Mucosa of rectum (tissue), 2 donors: Measurements from ENCODE around the gene RASA4B.
A peak's percentile ranks its signal among the peaks of the same experiment; 100 is the strongest.
"Not testable (repeated sequence)": the region's sequence is repeated elsewhere in the genome, so short reads cannot be mapped to it uniquely, and the experiment has no call there.

Experiments used
- H3K27ac ChIP-seq, 2 donors: one replicate each; pipeline ENCODE4 v1.7.0; 2013; ENCODE audit warnings: inconsistent platforms in 2 of 2, low read depth in 2 of 2, low read length in 2 of 2
- H3K27me3 ChIP-seq, 2 donors: one replicate each; pipeline ENCODE4 v1.7.0; 2013; ENCODE audit warnings: low read length in 2 of 2; ENCODE audit not compliant: control insufficient read depth in 2 of 2, insufficient read depth in 2 of 2
- H3K36me3 ChIP-seq, 2 donors: one replicate each; pipeline ENCODE4 v1.7.0; 2013; ENCODE audit warnings: low read length in 2 of 2; ENCODE audit not compliant: control insufficient read depth in 2 of 2, insufficient read depth in 2 of 2
- H3K4me1 ChIP-seq, 2 donors: one replicate each; pipeline ENCODE4 v1.7.0; 2013; ENCODE audit warnings: low read length in 2 of 2, mild to moderate bottlenecking in 1 of 2; ENCODE audit not compliant: control insufficient read depth in 2 of 2, insufficient read depth in 2 of 2
- H3K4me3 ChIP-seq, 2 donors: one replicate each; pipeline ENCODE4 v1.7.0; 2013; ENCODE audit warnings: low read length in 2 of 2
- H3K9ac ChIP-seq, 2 donors: one replicate each; pipeline ENCODE4 v1.7.0; 2013; ENCODE audit warnings: low read length in 2 of 2, low read depth in 1 of 2, mild to moderate bottlenecking in 1 of 2
- H3K9me3 ChIP-seq, 2 donors: one replicate each; pipeline ENCODE4 v1.7.0; 2013; ENCODE audit warnings: low read length in 2 of 2; ENCODE audit not compliant: control insufficient read depth in 2 of 2
- donor health status: healthy.
- donor health status: Normal muscosa, but diverticular disease.

Gene RASA4B

DNA sequence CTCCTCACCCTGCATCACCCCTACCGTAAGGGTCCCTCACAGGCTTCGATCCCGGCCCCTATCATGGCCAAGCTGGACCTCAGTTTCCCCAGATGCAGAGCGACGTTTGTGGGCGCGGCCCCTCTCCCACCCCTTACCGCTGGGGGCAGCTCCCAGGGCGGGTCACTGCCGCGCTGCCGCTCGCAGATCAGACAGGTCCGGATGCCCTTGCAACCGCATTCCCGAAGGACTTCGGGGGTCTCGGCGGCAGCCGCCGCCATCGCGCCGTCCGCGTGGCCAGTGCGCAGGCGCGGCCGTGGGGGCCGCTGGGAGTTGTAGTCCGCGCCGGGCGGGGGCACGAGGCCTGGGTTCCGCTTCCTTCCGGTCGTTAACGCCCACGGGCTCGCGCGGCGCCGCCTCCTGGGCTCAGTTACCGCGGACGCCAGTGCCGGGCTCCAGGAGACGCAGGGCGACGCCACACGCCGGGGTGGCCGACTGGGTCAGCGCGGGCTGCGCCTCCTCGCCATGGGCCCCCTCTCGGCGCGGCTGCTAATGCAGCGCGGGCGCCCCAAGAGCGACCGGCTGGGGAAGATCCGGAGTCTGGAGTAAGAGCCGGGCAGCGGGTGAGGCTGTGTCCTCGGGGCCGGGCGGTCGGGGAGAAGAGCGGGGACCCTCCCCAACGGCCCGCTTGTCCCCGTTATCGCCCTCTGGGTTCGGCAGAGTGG is 52.8 kb downstream of the RASA4B start, which contains the start of the genes ALKBH4 and LRWD1:
TSS of gene ALKBH4 (minus strand) at position 287 of the 704 bp plus-strand sequence. CDS start at position 260, 27 bp downstream.
TSS of gene LRWD1 (plus strand) at position 408 of the 704 bp plus-strand sequence. CDS start at position 505, 97 bp downstream.
- Histone ChIP-seq H3K4me1 (peaks cover 14 to 16% of the 10 kb centered on the region in 2 donors), H3K4me3 (peak within 1 kb of the TSS; percentile 84 to 99), H3K27ac (peak within 1 kb of the TSS in 1 of 2 donors; percentile 67), H3K9ac (peak within 1 kb of the TSS; percentile 96 to 97), H3K36me3 (peaks cover 2 to 3% of the 10 kb centered on the region in 2 donors), H3K27me3 (no peaks in the 10 kb centered on the region), H3K9me3 (no peaks in the 10 kb centered on the region)

DNA sequence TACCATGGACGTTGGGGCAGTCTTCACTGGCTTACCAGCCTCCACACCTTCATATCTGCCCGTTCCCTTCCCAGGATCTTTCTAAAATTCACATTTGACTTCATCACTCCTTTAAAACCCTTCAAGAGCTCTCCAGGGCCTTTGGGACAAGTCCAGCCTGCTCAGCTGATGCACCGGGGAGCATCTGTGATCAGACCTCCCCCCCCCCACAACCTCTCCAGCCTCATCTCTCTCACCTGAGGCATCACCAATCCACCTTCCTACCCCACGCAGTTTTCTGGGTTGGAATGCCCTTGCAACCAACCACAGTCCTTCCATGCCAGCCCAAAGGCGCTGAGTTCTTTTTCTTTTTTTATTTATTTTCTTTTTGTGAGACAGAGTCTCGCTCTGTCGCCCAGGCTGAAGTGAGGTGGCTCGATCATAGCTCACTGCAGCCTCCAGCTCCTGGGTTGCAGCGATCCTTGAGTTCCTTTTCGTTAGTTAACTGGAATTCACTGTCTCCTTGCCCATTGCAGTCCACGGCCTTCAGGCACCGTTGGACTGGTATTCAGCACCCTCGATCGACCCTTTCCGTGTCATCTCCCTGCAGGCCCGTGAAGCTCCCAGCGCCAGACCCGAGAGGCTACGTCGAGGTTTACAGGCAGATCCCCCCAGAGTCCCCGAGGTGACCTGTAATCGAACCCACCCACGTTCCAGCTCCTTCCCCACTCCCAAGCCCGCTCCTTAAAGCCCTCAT is 53.6 kb downstream of the RASA4B start:
- Histone ChIP-seq H3K9me3 (no peaks in the 10 kb centered on the region), H3K36me3 (peaks cover 8% of the 10 kb centered on the region in 2 donors), H3K4me1 (peaks cover 14% of the 10 kb centered on the region in 2 donors), H3K9ac (peak overlapping the region; percentile 96 to 97), H3K27ac (peak overlapping the region in 1 of 2 donors; percentile 67), H3K27me3 (no peaks in the 10 kb centered on the region), H3K4me3 (peak overlapping the region; percentile 84 to 99)

DNA sequence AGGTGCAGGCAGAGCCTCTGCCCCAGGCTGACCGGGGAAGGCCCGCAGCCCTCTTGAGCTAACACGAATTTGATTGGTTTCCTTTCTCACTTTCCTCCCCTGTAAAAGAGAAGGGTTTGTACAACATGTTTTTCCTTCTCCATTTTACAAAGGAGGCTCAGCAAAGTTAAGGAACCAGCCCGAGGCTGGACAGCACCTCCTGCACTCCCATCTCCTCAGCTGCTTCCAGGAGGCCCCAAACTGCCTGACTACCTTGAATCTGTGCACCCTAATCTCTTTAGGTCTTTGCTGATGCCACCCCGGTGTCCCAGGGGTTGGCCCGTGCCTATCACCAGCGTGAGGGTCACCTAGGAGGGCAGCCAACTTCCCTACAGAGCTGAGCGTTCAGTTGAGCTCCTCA is 57.1 kb downstream of the RASA4B start:
- H3K27me3 ChIP-seq = no peaks in the 10 kb centered on the region
- H3K4me1 ChIP-seq = peaks cover 6 to 8% of the 10 kb centered on the region in 2 donors
- H3K36me3 ChIP-seq = peaks cover 9 to 23% of the 10 kb centered on the region in 2 donors
- H3K9me3 ChIP-seq = no peaks in the 10 kb centered on the region
- no peak overlapping the region for H3K27ac ChIP-seq
- no peak overlapping the region for H3K9ac ChIP-seq
- H3K4me3 ChIP-seq = no peak overlapping the region

DNA sequence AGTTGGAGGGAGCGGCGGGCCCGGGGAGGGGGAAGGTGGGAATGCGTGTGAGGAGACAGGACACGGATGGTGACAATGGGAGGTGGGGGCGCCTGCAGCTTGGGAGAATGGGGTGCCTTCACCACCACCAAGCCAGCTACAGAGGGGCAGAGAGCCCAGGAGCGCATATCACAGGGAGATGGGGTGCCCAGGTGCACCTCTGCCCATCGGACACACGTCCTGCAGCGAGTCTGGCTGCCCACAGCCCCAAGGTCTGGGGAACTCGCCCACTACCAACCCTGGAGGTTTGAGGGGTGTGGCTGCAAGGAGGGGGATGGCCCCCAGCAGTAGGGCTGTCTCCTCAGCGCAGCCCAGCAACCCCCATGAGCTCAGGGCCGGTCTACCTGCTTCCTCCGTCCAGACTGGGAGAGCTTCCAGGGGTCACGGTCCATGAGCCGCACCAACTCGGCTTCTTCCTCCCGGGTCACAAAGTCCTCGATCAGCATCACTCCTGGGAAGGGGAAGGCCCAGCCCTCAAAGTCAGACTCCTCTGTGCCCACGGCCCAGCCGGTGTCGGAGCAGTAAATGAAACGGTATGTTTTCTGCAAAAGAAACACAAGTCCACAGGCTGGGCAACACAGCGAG is 58.2 kb downstream of the RASA4B start:
- no peak overlapping the region for H3K4me3 ChIP-seq
- peaks cover 5 to 7% of the 10 kb centered on the region in 2 donors for H3K4me1 ChIP-seq
- no peaks in the 10 kb centered on the region for H3K9me3 ChIP-seq
- no peaks in the 10 kb centered on the region for H3K27me3 ChIP-seq
- H3K36me3 ChIP-seq = peaks cover 9 to 23% of the 10 kb centered on the region in 2 donors
- no peak overlapping the region for H3K27ac ChIP-seq
- no peak overlapping the region for H3K9ac ChIP-seq

DNA sequence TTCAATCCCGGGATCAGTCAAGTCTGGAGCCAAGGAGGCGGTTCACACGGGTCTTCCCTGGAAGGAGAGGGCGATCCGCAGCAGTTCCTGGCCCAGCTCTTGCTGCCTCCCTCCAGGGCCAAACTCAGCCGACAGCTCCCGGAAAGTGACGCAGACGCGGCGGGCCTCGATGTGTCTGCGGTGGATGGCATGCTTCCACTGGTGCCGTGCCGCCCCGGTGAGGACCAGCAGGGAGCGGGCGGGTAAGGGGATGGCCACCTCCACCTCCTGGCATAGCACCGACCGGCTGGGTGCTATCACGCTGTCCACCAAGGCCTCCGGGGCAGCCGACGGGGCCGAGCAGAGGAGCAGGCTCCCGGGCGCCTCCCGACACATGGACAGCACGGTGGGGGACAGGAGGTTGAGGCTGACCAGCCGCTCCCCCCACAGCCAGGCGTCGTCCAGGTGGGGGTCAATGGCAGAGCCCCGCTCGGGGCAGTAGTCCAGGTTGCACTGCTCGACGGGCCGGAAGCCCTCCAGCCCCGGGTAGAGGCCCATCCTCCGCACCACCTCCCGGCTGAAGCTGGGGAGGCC is 60.1 kb downstream of the RASA4B start:
- no peaks in the 10 kb centered on the region for H3K4me1 ChIP-seq
- H3K36me3 ChIP-seq = peaks cover 9 to 23% of the 10 kb centered on the region in 2 donors
- H3K27me3 ChIP-seq = no peaks in the 10 kb centered on the region
- H3K9me3 ChIP-seq = no peaks in the 10 kb centered on the region
- no peak overlapping the region for H3K4me3 ChIP-seq
- H3K27ac ChIP-seq = no peak overlapping the region
- H3K9ac ChIP-seq = no peak overlapping the region

DNA sequence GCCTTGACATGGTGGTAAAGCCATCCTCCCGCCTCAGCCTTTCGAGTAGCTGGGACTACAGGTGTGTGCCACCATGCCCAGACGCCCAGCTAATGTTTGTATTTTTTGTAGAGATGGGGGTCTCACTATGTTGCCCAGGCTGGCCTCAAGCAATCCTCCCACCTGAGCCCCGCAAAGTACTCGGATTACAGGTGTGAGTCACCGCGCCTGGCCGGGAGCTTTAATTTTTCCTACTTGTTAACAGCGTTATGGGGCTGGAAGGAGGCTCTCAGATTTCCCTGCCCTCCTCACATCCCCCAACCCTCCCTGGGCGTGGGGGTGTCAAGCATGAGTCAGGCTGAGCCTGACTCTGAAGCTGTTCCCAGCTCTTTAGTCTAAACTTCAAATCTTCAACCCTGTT is 61.2 kb downstream of the RASA4B start:
- H3K9ac ChIP-seq = no peak overlapping the region
- H3K27ac ChIP-seq = no peak overlapping the region
- no peaks in the 10 kb centered on the region for H3K27me3 ChIP-seq
- H3K4me3 ChIP-seq = no peak overlapping the region
- H3K4me1 ChIP-seq = no peaks in the 10 kb centered on the region
- no peaks in the 10 kb centered on the region for H3K9me3 ChIP-seq
- H3K36me3 ChIP-seq = peaks cover 9 to 23% of the 10 kb centered on the region in 2 donors

DNA sequence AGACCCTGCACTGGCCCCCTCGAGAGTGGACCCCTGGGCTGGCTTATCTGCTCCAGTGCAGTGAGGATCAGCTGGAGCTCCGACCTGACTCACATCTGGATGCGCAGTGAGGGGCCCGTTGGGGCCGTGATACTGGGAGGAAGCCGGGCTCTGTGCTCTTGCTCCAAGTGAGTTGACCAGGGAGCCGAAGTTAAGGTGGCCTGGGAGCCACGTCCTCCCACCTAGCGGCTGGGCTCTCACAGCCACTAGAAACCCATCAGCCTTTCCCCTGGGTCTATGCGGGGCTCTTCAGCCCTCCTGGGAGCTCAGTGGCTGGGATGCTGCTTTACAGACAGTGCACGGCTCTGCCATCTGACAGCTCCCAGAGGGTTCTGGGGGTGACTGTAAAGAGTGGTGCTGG is 62.0 kb downstream of the RASA4B start:
- no peak overlapping the region for H3K27ac ChIP-seq
- H3K4me1 ChIP-seq = no peaks in the 10 kb centered on the region
- no peak overlapping the region for H3K9ac ChIP-seq
- peaks cover 9 to 23% of the 10 kb centered on the region in 2 donors for H3K36me3 ChIP-seq
- H3K27me3 ChIP-seq = no peaks in the 10 kb centered on the region
- no peak overlapping the region for H3K4me3 ChIP-seq
- H3K9me3 ChIP-seq = no peaks in the 10 kb centered on the region

DNA sequence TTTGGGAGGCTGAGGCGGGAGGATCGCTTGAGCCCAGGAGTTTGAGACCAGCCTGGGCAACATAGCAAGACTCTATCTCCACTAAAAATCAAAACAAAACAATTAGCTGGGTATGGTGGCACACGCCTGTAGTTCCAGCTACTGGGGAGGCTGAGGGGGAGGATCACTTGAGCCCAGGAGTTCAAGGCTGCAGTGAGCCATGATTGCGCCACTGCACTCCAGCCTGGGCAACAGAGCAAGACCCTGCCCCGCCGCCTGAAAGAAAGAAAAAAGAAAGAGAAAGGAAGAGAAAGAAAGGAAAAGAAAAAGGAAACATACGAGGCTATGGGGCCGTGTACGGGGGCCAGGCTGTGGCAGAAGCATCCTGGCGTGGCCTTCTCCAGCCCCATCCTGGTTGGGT is 62.6 kb downstream of the RASA4B start:
- H3K9ac ChIP-seq, H3K27me3 ChIP-seq, H3K9me3 ChIP-seq, H3K4me1 ChIP-seq, H3K27ac ChIP-seq, H3K4me3 ChIP-seq: not testable (repeated sequence)
- H3K36me3 ChIP-seq = peaks cover 9 to 23% of the 10 kb centered on the region in 2 donors

DNA sequence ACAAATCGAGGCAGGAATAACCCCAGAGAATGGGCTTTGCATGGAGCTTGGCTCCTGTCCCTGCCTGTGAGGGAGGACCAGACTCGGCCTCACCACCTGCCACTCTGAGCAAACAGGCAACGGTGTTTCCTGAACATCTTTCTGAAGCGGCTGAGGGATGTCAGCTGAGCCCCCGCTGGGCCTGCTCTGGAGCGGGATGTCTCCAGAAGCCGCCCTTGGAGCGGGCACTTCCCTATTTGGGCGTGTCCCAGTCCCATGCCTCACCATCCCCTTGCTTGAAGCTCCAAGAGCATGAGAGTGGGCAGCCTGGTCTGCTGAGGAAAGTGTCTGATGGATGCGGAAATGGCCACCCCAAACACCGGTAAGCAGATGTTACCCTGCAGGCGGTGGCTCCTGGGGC is 63.1 kb downstream of the RASA4B start:
- Histone ChIP-seq H3K4me3 (no peak overlapping the region), H3K27me3 (no peaks in the 10 kb centered on the region), H3K9me3 (no peaks in the 10 kb centered on the region), H3K27ac (no peak overlapping the region), H3K4me1 (no peaks in the 10 kb centered on the region), H3K36me3 (peaks cover 8 to 22% of the 10 kb centered on the region in 2 donors), H3K9ac (no peak overlapping the region)
